HepG2 (cell line): Measurements from ENCODE around the gene CHCT1. TPM values are rescaled to one million over a fixed set of nuclear protein-coding genes. Genes with fewer than 3 reads are reported as not detected.

Experiments used
- ELF3 ChIP-seq: IDR thresholded peaks from 2 replicates; pipeline ENCODE4 v1.6.1; 2016; ENCODE audit warnings: missing genetic modification reagents, missing compliant biosample characterization
- MBNL3 ChIP-seq: fragments of 250-450 bp; sonication (Bioruptor Pico); conservative IDR thresholded peaks from 2 replicates; pipeline ENCODE4 v1.8.0; 2022; ENCODE audit warnings: mild to moderate bottlenecking, inconsistent platforms
- MIER2 ChIP-seq: IDR thresholded peaks from 2 replicates; pipeline ENCODE4 v1.6.1; 2016; ENCODE audit warnings: missing biosample characterization, missing genetic modification reagents
- MIER3 ChIP-seq: IDR thresholded peaks from 2 replicates; pipeline ENCODE4 v1.6.1; 2016; ENCODE audit warnings: missing compliant biosample characterization, borderline replicate concordance
- NCOA5 ChIP-seq: sonication (generic); formaldehyde crosslinking; IDR thresholded peaks from 2 replicates; pipeline ENCODE4 v1.4.0; 2020; ENCODE audit warnings: missing genetic modification reagents
- NR2C2 ChIP-seq: sonication (generic); formaldehyde crosslinking; IDR thresholded peaks from 2 replicates; pipeline ENCODE4 v1.4.0; 2020; ENCODE audit warnings: missing genetic modification reagents, mild to moderate bottlenecking, moderate library complexity, borderline replicate concordance
- NR2F1 ChIP-seq, 2 experiments: fragments of 450-650 bp in 1 of 2; formaldehyde crosslinking in 1 of 2; IDR thresholded peaks; 2 replicates each; pipeline versions ENCODE4 v1.5.0 to v1.6.1; 2016 to 2020; ENCODE audit warnings: mild to moderate bottlenecking in 1 of 2, missing compliant biosample characterization in 1 of 2, missing genetic modification reagents in 1 of 2, moderate library complexity in 1 of 2
- SIX1 ChIP-seq: sonication (generic); formaldehyde crosslinking; IDR thresholded peaks from 2 replicates; pipeline ENCODE4 v1.4.0; 2020; ENCODE audit warnings: missing genetic modification reagents, borderline replicate concordance
- SMARCC2 ChIP-seq: fragments of 450-650 bp; IDR thresholded peaks from 2 replicates; pipeline ENCODE4 v1.6.1; 2017; ENCODE audit warnings: antibody characterized with exemption, mild to moderate bottlenecking
- SNAPC2 ChIP-seq: sonication (generic); formaldehyde crosslinking; IDR thresholded peaks from 2 replicates; pipeline ENCODE4 v1.8.1; 2022; ENCODE audit warnings: mild to moderate bottlenecking, missing genetic modification reagents
- TAF15 ChIP-seq: fragments of 200-400 bp; formaldehyde crosslinking; IDR thresholded peaks from one replicate; pipeline ENCODE4 v1.6.1; 2018; ENCODE audit warnings: mild to moderate bottlenecking, low read depth, low read length; ENCODE audit not compliant: poor library complexity, severe bottlenecking
- ZBTB37 ChIP-seq: sonication (generic); formaldehyde crosslinking; IDR thresholded peaks from 2 replicates; pipeline ENCODE4 v1.4.0; 2020; ENCODE audit warnings: mild to moderate bottlenecking, missing genetic modification reagents
- ZFYVE20 ChIP-seq: sonication (generic); formaldehyde crosslinking; IDR thresholded peaks from 2 replicates; pipeline ENCODE4 v1.8.0; 2023; ENCODE audit warnings: low read depth, mild to moderate bottlenecking, moderate library complexity, missing genetic modification reagents, borderline replicate concordance
- ZKSCAN5 ChIP-seq: sonication (generic); formaldehyde crosslinking; IDR thresholded peaks from 2 replicates; pipeline ENCODE4 v1.5.1; 2020; ENCODE audit warnings: mild to moderate bottlenecking, missing genetic modification reagents
- ZNF225 ChIP-seq: sonication (generic); formaldehyde crosslinking; IDR thresholded peaks from 2 replicates; pipeline ENCODE4 v1.4.0; 2020; ENCODE audit warnings: mild to moderate bottlenecking, missing genetic modification reagents
- ZNF234 ChIP-seq: sonication (generic); formaldehyde crosslinking; conservative IDR thresholded peaks from 2 replicates; pipeline ENCODE4 v1.5.1; 2020; ENCODE audit warnings: mild to moderate bottlenecking, missing genetic modification reagents
- ZNF549 ChIP-seq: sonication (generic); formaldehyde crosslinking; IDR thresholded peaks from 2 replicates; pipeline ENCODE4 v1.5.0; 2020; ENCODE audit warnings: missing genetic modification reagents
- ZNF589 ChIP-seq: sonication (generic); formaldehyde crosslinking; conservative IDR thresholded peaks from 2 replicates; pipeline ENCODE4 v1.8.0; 2022; ENCODE audit warnings: mild to moderate bottlenecking, moderate library complexity, missing genetic modification reagents
- ZNF615 ChIP-seq: sonication (generic); formaldehyde crosslinking; IDR thresholded peaks from 2 replicates; pipeline ENCODE4 v1.5.0; 2020; ENCODE audit warnings: mild to moderate bottlenecking, missing genetic modification reagents, borderline replicate concordance
- ZNF639 ChIP-seq: conservative IDR thresholded peaks from 2 replicates; pipeline ENCODE4 v1.6.1; 2018; ENCODE audit warnings: missing genetic modification reagents
- ZNF691 ChIP-seq: sonication (generic); formaldehyde crosslinking; IDR thresholded peaks from 2 replicates; pipeline ENCODE4 v1.4.0; 2020; ENCODE audit warnings: missing genetic modification reagents, low read depth, mild to moderate bottlenecking, borderline replicate concordance
- ZNF709 ChIP-seq: sonication (generic); formaldehyde crosslinking; IDR thresholded peaks from 2 replicates; pipeline ENCODE4 v1.5.0; 2020; ENCODE audit warnings: mild to moderate bottlenecking, missing genetic modification reagents
- ZNF777 ChIP-seq: sonication (generic); formaldehyde crosslinking; IDR thresholded peaks from 2 replicates; pipeline ENCODE4 v1.4.0; 2020; ENCODE audit warnings: missing genetic modification reagents
- polyA plus RNA-seq, 8 experiments: library from polyadenylated mRNA; depleted of rRNA in 3 of 8; stranded (reverse) in 7 of 8; unstranded in 1 of 8; fragments of >200 nt; fragmentation: Illumina TruSeq in 4 of 8; extraction: Trizol in 4 of 8; gene quantifications; 2 replicates each; pipeline versions ENCODE4 v1.2.1 to v1.2.3, GENCODE V29; 2011 to 2016; ENCODE audit warnings: low read depth in 4 of 8, missing spikeins in 1 of 8, mixed read lengths in 1 of 8; ENCODE audit not compliant: insufficient read depth in 1 of 8
- total RNA-seq, 5 experiments: library from RNA; depleted of rRNA; stranded (reverse); fragments of >200 nt; fragmentation: Illumina TruSeq; extraction: Trizol; gene quantifications; 2 replicates each; pipeline ENCODE4 v1.2.3, GENCODE V29; 2016; ENCODE audit warnings: low read depth in 1 of 5

The CHCT1 gene
- total and polyA plus RNA-seq, 2 of the 13 experiments (the other 11 are each of a cell fraction or from before 2014, with no cell fraction given) = not detected

GRCh38 chr17:60421273-60422161, 772 bp upstream of the CHCT1 start (continued):
- TF ChIP-seq SNAPC2 (CRISPR knock-in tag) (no peak), ZNF549 (CRISPR knock-in tag) (no peak), SMARCC2 (no peak), SIX1 (CRISPR knock-in tag) (no peak), MBNL3 (no peak), NCOA5 (CRISPR knock-in tag) (no peak), ZNF691 (CRISPR knock-in tag) (peak; percentile 35; the same call in 1 of the 2 replicates), ZNF234 (no peak), ZNF639 (CRISPR knock-in tag) (no peak), ZBTB37 (no peak), NR2C2 (CRISPR knock-in tag) (no peak), TAF15 (peak; percentile 56), ZNF589 (CRISPR knock-in tag) (no peak), ZFYVE20 (CRISPR knock-in tag) (no peak), NR2F1 (CRISPR knock-in tag; IDR thresholded peaks at IDR 0.05) (no peak), ZNF615 (CRISPR knock-in tag) (no peak), ZNF225 (CRISPR knock-in tag) (no peak), MIER2 (no peak), ZKSCAN5 (CRISPR knock-in tag) (no peak), ZNF777 (peak; percentile 86), ZNF709 (no peak), MIER3 (peak; percentile 41; the same call in 1 of the 2 replicates), ELF3 (0 out of 2 replicates have a peak, but pooled peaks have one; percentile 13)
